ENCODE results near the gene USP49.

USP49 gene

DNA sequence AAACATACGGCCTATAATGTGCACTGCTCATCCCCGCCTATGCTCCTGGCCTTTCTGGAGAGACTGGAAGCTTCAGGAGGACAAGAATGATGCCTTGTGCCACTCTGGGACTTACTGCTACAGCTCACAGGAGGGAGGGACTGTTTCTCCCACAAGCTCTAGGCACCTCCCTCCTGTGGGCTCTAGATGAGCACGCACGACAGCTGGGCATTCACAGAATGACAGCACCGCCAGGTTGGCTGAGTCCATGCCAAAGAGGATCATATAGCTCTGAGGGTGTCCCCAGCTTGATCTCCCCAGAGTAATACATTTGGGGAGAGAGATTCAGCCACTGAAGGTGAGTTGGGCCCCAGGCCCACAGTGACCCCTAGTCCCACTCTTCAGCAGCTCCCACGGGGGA, 137.9 kb downstream of the USP49 start:
- no peak for DNase-seq (ENCODE audit: low read depth)

DNA sequence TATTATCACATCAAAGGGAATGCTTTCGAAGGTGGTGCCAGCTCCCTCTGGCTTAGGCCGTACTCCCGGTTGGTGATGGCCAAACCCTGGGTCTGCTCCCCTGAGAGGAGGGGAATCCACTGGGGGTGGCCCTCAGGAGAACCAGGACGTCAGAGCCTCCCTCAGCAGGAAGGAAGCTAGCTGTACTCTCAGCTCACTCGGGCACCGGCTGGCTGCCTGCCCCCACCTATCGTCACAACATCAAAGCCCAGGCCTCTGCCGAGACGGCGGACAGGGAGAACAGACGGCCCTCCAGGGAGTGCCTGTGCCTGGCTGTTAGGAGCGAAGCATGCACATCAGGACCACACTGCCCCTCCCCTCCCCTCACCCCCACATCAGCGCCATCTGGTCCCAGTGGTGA, 138.8 kb downstream of the USP49 start:
- no peak for DNase-seq (ENCODE audit: low read depth)

DNA sequence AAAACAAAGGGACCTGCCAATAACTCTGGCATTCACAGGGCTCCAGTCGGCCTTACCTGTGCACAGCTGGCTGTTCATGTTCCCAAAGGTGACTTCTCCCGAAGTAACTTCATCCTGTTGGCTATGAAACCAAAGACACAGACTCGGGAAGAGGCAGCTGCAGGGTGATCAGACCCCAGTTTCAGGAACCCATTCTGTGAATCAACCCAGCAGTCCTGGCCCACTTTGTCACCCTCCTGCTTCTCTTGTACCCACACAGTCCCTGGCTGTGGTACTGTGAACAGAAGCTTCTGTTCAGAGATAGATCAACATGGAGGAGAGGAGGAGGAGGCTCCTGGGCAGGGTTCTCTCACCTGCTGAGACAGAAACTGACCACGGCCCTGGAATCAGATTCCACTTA, 139.3 kb downstream of the USP49 start:
- DNase-seq (ENCODE audit: low read depth): no peak

DNA sequence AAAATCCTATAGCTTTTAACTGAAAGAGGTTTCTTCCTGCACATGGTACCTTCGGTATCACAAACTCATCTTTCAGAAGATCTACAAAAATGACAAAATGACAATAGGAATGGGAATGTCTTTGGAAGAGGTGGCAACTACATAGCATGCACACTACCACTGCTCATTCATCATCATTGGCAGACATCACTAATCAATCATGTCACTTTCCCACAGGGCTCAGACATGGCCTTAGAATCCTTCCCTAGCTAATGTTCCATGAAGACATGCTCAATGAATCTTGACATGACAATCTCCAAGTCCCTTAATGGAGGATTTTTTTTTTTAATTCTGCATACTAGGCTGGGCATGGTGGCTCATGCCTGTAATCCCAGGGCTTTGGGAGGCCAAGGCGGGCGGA, 144.8 kb downstream of the USP49 start:
- DNase-seq (ENCODE audit: low read depth): no peak

DNA sequence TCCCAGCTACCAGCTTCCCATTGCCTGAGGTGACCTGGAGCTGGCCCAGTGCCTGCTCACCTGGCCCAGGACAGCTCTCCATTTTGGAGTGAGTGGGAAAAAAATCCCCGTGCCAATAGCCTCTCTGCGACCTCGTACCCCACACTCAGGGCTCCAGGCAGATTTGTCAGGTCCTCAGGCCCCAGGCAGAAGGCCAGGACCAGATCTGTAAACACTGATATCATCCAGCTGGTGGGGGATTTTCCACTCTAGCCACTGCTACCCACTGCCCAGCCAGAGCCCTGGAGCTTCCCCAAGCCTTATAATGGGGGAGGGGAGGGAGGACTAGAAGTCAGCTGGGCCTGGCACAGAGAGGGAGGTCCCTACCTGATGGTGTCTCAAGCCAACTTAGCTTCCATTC, 146.6 kb downstream of the USP49 start:
- no peak for DNase-seq (ENCODE audit: low read depth)

DNA sequence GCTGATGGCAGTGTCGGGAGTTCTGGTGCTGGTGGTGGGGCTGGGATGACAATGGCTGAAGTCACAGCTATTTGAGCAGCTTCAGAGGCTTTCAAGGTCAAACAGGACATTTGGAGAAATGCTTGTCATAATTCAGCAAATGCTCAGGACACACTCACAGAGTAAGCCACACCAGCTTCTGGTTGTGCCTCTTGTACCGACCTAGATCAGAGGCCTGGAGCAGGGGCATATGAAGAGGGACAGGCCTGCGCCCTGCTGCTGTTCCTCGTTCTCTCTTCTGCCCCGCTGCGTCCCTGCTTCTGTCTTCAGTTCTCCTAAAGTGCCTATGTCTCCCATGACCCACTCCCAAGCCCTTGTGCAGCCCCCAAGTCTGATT, 147.1 kb downstream of the USP49 start:
- DNase-seq (ENCODE audit: low read depth): no peak

DNA sequence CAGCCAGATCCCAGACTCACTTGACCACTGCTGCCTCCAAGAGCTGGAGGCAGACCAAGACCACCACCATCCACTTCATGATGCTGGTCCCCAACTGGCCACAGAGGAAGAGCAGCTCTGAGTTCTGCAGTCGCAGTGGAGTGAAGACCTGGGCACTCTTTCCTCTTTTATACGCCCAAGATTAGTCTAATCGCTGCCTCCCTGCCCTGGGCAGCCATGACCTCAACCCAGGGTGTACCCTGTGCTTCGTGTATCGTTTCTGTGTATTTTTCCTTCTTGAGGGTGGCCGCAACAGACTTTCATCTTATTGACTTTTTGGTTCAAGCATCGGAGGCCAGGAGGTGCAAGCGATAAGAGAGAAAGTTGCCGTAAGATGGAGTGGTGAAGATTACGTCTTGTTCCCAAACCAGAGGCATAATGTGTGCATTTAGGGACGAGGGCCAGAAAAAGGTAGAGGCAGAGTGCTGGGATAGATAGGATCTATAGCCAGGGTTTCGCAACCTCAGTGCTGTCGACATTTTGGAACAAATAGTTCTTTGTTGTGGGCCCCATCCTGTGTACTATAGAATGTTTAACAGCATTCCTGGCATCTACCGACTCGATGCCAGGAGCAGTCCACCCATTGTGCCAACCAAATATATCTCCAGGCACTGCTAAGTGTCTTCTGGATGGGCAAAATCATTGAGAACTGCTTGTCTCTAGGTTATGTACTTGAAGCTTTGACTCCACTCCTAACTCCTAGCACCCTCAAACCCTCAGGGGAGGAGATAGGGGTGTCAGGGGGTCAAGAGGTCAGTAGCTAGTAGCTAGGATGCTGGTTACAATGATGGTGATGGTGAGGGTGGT, 147.7 kb downstream of the USP49 start, which contains the start of gene PGC:
Gene PGC (minus strand): TSS at position 142 of the 846 bp plus-strand sequence. CDS start 63 bp downstream, at position 79.
- no peak for DNase-seq (ENCODE audit: low read depth)

DNA sequence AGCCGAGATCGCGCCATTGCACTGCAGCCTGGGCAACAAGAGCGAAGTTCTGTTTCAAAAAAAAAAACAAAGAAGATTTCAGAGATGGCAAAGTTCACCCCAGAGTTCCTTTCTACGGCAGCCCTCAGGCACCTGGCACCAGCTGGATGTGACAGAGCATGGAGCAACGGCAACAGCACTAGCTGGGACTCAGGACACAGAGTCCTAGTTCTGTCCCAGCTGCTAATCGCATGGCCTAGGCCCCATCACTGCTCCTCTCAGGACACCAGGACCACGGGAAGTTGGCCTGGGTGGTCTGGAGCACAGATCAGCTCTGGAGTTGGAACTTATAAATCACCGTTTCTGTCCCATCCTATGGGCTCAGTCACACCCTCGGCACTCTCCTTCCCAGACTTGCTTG, 149.1 kb downstream of the USP49 start:
- DNase-seq (ENCODE audit: low read depth): no peak

DNA sequence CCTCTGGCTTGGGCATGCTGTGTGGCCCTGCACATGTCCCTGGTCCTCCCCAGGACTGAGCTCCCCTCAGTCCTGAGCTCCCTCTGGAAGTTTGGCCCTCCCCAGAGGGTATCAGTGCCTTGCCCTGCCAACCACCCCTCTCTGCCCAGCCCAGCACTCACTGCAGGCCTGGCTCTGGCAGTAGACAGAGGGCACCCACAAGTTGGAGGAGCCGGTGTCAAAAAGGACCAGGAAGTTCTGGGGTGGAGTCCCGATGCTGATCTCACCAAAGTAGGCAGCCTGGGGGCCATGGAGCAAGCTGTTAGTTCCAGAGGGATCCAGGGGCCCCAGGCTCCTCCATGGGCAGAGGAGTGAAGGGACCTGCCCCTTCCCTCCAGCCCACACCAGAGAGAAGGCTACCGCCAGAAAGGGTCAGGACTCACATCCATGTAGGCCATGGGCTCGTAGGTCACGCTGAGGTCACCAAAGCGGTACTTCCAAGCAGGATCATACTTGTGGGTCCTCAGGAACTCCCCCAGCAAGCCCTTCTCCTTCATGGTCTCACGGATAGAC, 150.9 kb downstream of the USP49 start:
- no peak for DNase-seq (ENCODE audit: low read depth)

DNA sequence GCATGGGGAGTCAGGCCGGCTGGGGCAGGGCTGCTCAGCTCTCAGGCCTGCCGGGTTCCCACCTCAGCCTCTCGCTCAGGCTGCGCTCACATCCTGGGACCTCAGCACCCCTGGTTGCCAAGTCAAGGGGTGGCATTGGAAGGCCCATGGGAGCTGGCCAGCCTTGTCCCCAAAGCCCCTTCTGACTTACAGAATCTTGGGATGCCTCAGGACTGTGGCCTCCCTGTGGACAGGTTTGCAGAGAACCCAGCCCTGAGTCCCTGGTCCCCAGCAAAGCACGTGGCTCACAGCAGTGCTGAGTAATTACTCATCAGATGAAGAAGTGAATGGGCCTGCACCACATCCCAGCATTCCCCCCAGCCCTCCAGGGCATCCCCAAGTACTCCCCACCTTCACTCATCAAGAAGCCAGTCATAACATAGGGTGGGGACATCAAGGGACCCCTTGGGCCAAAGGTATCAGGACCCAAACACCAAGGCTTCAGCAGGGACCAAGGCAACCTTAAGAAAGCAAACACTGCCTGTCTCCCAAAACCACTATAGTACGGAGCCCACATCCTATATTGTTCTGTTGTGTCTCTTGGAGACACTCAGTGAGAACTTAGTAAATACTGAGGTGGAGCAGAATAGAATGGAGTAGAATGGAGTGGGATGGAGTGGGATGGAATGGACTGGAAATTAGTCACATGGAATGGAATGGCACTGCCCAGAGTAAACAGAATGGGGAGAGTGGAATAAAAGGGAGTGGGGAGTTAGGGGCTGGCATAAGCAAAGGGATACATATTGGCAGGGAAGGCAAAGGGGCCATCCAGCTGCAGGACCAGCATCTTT, 151.6 kb downstream of the USP49 start:
- no peak for DNase-seq (ENCODE audit: low read depth)

DNA sequence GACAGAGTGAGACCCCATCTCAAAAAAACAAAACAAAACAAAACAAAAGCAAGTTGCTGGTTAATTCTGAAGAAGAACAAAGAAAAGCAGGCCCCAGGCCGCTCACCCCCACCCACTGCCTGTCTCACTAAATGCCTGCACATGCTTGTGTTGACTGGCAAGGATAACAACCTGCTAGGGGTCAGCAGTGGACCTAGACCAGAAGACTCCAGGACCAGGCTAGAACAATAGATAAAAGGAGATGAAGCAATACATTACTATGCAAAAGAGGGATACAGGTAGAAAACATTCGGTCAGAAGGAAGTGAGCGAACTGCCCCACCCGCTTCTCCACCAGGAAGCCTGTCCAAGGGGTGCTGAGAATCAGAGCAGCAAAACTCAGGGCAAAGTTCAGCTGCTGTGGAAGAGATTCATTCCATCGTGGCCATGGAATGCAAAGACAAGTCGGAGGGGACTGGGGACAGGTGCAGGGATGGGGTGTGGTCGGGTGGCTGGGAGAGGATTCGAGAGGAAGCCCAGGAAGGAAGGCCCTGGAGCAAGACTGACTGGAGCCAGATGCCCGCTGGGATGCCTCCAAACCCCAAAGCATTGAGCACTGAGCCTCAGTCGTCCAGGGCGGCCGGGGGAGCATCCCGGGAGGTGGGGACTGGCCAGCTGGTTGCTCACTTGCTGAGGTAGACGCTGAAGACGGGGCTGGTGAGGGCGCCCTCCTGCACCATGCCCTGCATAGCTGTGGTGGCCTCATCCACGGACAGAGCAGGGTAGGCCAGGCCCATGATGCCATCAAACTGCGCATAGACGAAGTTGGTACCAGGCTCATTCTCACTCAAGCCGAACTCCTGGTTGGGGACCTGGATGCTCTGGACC, 153.3 kb downstream of the USP49 start:
- DNase-seq (ENCODE audit: low read depth): no peak

DNA sequence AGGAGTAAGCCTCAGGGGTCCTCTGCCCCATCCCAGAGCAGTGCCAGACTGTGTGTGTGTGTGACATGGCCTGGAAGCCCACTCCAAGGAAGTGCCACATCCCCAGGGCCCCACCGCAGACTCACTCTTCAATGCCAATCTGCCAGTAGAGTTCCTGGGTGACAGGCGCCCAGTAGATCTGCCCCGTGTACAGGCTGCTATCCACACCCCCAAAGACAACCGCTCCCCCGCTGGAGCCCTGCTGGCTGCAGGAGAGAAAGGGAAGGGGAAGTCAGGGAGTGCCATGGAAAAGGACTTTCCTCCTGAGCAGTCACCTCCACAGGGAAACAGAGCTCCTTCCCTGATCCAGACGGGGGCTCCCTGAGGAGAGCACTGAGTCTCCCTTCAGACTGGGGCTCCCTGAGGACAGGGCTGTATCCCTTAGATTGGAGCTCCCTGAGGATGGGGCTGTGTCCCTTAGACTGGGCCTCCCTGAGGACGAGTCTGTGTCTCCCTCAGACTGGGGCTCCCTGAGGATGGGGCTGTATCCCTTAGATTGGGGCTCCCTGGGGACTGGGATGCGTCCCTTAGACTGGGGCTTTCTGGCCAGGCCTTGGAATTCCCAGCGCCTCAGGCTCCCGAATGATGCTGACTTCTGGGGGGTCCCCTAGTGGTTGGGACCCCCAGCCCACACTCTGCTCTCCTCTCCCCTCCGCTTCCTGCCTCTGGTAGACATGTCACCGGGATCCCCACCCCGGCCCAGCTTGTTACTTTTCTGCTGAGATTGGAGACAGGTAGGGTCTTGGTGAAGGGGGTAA, 154.6 kb downstream of the USP49 start:
- no peak for DNase-seq (ENCODE audit: low read depth)

Data from stimulated activated CD8-positive, alpha-beta memory T cell treated with anti-CD3 and anti-CD28 coated beads, Interleukin-12 subunit alpha, Interleukin-12 subunit beta, amount 100 ng/mL, for 4 hours (primary cell).